ENCODE results near the gene OR3A3.

DNA sequence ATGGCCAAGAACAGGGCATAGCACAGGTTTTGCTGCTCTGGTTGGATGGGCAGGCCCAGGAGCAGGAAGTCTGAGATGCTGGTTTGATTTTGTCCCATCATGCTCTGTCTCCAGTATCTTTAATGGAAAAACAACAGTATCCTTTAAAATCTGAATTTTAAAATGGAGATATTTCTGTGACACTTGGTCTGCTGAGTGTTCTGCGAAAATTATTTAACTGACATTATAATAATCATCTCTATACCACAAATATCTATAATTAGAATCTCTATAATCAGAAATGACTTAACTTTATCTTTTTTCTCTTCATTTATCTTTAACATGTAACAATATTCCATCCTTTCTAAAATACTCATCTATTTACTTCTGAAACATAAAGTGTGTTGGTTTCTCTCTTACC is 12.9 kb upstream of the OR3A3 start, which contains the start of gene OR1E1:
- TF ChIP-seq CTCF (IDR thresholded peaks at IDR 0.05) (no peak), POLR2A (IDR thresholded peaks at IDR 0.05) (no peak)

All from gastroesophageal sphincter (tissue), 3 donors.